SKM-1 (cell line): Measurements from ENCODE around the gene CDV3.

Experiments used
- DNase-seq: peaks from one replicate; lab custom pipeline; 2025; ENCODE audit not compliant: unreplicated experiment; lab: John Stamatoyannopoulos, UW

The CDV3 gene

GRCh38 chr3:133568294-133569014, 5.0 kb upstream of the CDV3 start:
- DNase-seq = no peak

- no peak for DNase-seq
Measured at GRCh38 chr3:133570139-133570936, 3.1 kb upstream of the CDV3 start.

GRCh38 chr3:133570937-133571320, 2.6 kb upstream of the CDV3 start:
- DNase-seq = no peak

GRCh38 chr3:133572158-133573053, 1.1 kb upstream of the CDV3 start:
- no peak for DNase-seq

GRCh38 chr3:133573054-133573628, 345 bp upstream of the CDV3 start:
- no peak for DNase-seq

- DNase-seq = no peak
Measured at GRCh38 chr3:133574260-133574881, 885 bp downstream of the CDV3 start.

GRCh38 chr3:133575086-133575485, 1.6 kb downstream of the CDV3 start:
- DNase-seq = no peak

- DNase-seq = no peak
Measured at GRCh38 chr3:133576169-133576568, 2.7 kb downstream of the CDV3 start.

- no peak for DNase-seq
Measured at GRCh38 chr3:133578548-133579191, 5.2 kb downstream of the CDV3 start.

- no peak for DNase-seq
Measured at GRCh38 chr3:133583396-133583795, 9.9 kb downstream of the CDV3 start.

GRCh38 chr3:133588035-133588434, 14.5 kb downstream of the CDV3 start:
- no peak for DNase-seq

GRCh38 chr3:133588784-133589465, 15.4 kb downstream of the CDV3 start:
- no peak for DNase-seq

GRCh38 chr3:133589503-133589902, 16.0 kb downstream of the CDV3 start:
- no peak for DNase-seq

GRCh38 chr3:133591271-133591742, 17.8 kb downstream of the CDV3 start:
- DNase-seq = no peak

GRCh38 chr3:133592843-133593242, 19.4 kb downstream of the CDV3 start:
- DNase-seq = no peak

- no peak for DNase-seq
Measured at GRCh38 chr3:133593243-133593642, 19.8 kb downstream of the CDV3 start.

- DNase-seq = no peak
Measured at GRCh38 chr3:133595341-133595740, 21.9 kb downstream of the CDV3 start.

GRCh38 chr3:133598405-133598804, 24.9 kb downstream of the CDV3 start:
- no peak for DNase-seq

GRCh38 chr3:133599280-133599679, 25.8 kb downstream of the CDV3 start:
- DNase-seq = no peak
